A549 (cell line): ENCODE data around the gene TRIML1. TPM values are rescaled to one million over a fixed set of nuclear protein-coding genes. Genes with fewer than 3 reads are reported as not detected.
A peak's percentile ranks its signal among the peaks of the same experiment; 100 is the strongest.
"Not testable (repeated sequence)": the region's sequence is repeated elsewhere in the genome, so short reads cannot be mapped to it uniquely, and the experiment has no call there.

Source experiments
- ATAC-seq, 2 experiments: fragments of 200-7000 bp in 1 of 2; fragments of >200 bp in 1 of 2; cut with Nextera tagmentation in 1 of 2; cut with Tn5 transposase in 1 of 2; 3 replicates each; pipeline versions ENCODE4 v1.8.0 to v1.9.1; 2018 to 2020; ENCODE audit warnings: mild to moderate bottlenecking in 1 of 2, moderate library complexity in 1 of 2
- CTCF ChIA-PET: fragments of 300-600 bp; sonication (Branson Sonifier 250); formaldehyde crosslinking; extraction: SDS; loops from one replicate; lab custom pipeline; 2021; ENCODE audit warnings: antibody characterized with exemption, inconsistent platforms; lab: Yijun Ruan, JAX
- POLR2A ChIA-PET: fragments of 350-600 bp; formaldehyde crosslinking; extraction: SDS; loops from one replicate; lab custom pipeline; 2021; ENCODE audit warnings: antibody characterized with exemption, inconsistent platforms; lab: Yijun Ruan, JAX
- DNase-seq, 2 experiments: peaks; one replicate each; pipeline versions ENCODE4 v3.0.0 to v3.0.0-alpha.2; 2011 to 2016; ENCODE audit warnings: low read depth in 1 of 2, low spot score in 1 of 2
- FAIRE-seq: peaks from 2 replicates; lab custom pipeline; 2011; peaks lifted over from hg19 to GRCh38; lab: Jason Lieb, UNC
- H3K27ac ChIP-seq, 2 experiments: fragments of >200 bp; sonication (Bioruptor Twin); formaldehyde crosslinking; 3 replicates each; pipeline ENCODE4 v1.5.1; 2016 to 2017
- H3K4me1 ChIP-seq: fragments of >200 bp; sonication (Bioruptor Twin); formaldehyde crosslinking; 3 replicates; pipeline ENCODE4 v1.6.1; 2016
- H3K4me2 ChIP-seq: fragments of >200 bp; sonication (Bioruptor Twin); formaldehyde crosslinking; 3 replicates; pipeline ENCODE4 v1.6.1; 2016
- H3K4me3 ChIP-seq: fragments of >200 bp; sonication (Bioruptor Twin); formaldehyde crosslinking; 3 replicates; pipeline ENCODE4 v1.5.1; 2016
- H3K9me3 ChIP-seq: fragments of >200 bp; sonication (Bioruptor Twin); formaldehyde crosslinking; 3 replicates; pipeline ENCODE4 v1.6.1; 2016
- CBX8 ChIP-seq: fragments of 200-600 bp; sonication (generic); IDR thresholded peaks from 2 replicates; pipeline ENCODE4 v1.6.1; 2016
- CEBPB ChIP-seq, 2 experiments: fragments of >200 bp in 1 of 2; sonication (Bioruptor Twin) in 1 of 2; formaldehyde crosslinking in 1 of 2; IDR thresholded peaks; 2 replicates each; pipeline ENCODE4 v1.6.1; 2012 to 2016
- EHF ChIP-seq: fragments of 250-450 bp; sonication (Bioruptor Pico); IDR thresholded peaks from 2 replicates; pipeline ENCODE4 v1.5.0; 2020; ENCODE audit warnings: mild to moderate bottlenecking
- EHMT2 ChIP-seq: fragments of 200-600 bp; sonication (generic); IDR thresholded peaks from 2 replicates; pipeline ENCODE4 v1.6.1; 2016; ENCODE audit warnings: antibody characterized with exemption, low read depth, mild to moderate bottlenecking, moderate library complexity
- GATA3 ChIP-seq: IDR thresholded peaks from 2 replicates; pipeline ENCODE4 v1.6.1; 2012; ENCODE audit warnings: borderline replicate concordance
- HES2 ChIP-seq: fragments of >200 bp; sonication (Bioruptor Twin); formaldehyde crosslinking; IDR thresholded peaks from 2 replicates; pipeline ENCODE4 v1.6.1; 2016
- HEYL ChIP-seq: fragments of 250-450 bp; sonication (Bioruptor Pico); IDR thresholded peaks from 2 replicates; pipeline ENCODE4 v1.8.0; 2021; ENCODE audit warnings: mild to moderate bottlenecking, moderate library complexity
- HOXB5 ChIP-seq: fragments of 250-450 bp; sonication (Bioruptor Pico); IDR thresholded peaks from 2 replicates; pipeline ENCODE4 v1.5.0; 2020; ENCODE audit warnings: mild to moderate bottlenecking, moderate library complexity
- KDM1A ChIP-seq: fragments of 200-600 bp; sonication (generic); IDR thresholded peaks from 2 replicates; pipeline ENCODE4 v1.6.1; 2016; ENCODE audit warnings: low read depth, mild to moderate bottlenecking
- KDM5A ChIP-seq: fragments of 200-600 bp; sonication (generic); IDR thresholded peaks from 2 replicates; pipeline ENCODE4 v1.6.1; 2016; ENCODE audit warnings: antibody characterized with exemption, mild to moderate bottlenecking
- MAZ ChIP-seq: fragments of 150-350 bp; IDR thresholded peaks from 2 replicates; pipeline ENCODE4 v1.6.1; 2014; ENCODE audit warnings: antibody characterized with exemption, low read depth, low read length, borderline replicate concordance
- NFE2L2 ChIP-seq: fragments of 150-350 bp; conservative IDR thresholded peaks from 2 replicates; pipeline ENCODE4 v1.6.1; 2014; ENCODE audit warnings: low read length
- NR3C1 ChIP-seq: fragments of >200 bp; sonication (Bioruptor Twin); formaldehyde crosslinking; IDR thresholded peaks from 3 replicates; pipeline ENCODE4 v1.6.1; 2017
- RAD21 ChIP-seq, 2 experiments: fragments of >200 bp in 1 of 2; sonication (Bioruptor Twin) in 1 of 2; formaldehyde crosslinking in 1 of 2; IDR thresholded peaks in 1 of 2; conservative IDR thresholded peaks in 1 of 2; 2 replicates in 1 of 2; 3 replicates in 1 of 2; pipeline ENCODE4 v1.6.1; 2012 to 2018; ENCODE audit warnings: inconsistent platforms in 1 of 2
- RARB ChIP-seq: fragments of 250-450 bp; sonication (Bioruptor Pico); IDR thresholded peaks from 2 replicates; pipeline ENCODE4 v1.8.0; 2021; ENCODE audit warnings: mild to moderate bottlenecking, moderate library complexity
- RCOR1 ChIP-seq: fragments of 150-350 bp; IDR thresholded peaks from 2 replicates; pipeline ENCODE4 v1.6.1; 2014; ENCODE audit warnings: antibody characterized with exemption, low read length, low read depth
- REST ChIP-seq: fragments of 200-600 bp; sonication (generic); IDR thresholded peaks from 2 replicates; pipeline ENCODE4 v1.6.1; 2016; ENCODE audit warnings: antibody characterized with exemption, mild to moderate bottlenecking, moderate library complexity
- RFX5 ChIP-seq: fragments of 450-650 bp; IDR thresholded peaks from 2 replicates; pipeline ENCODE4 v1.7.1; 2014; ENCODE audit warnings: antibody characterized with exemption, mild to moderate bottlenecking, moderate library complexity
- SREBF2 ChIP-seq: fragments of 450-650 bp; IDR thresholded peaks from 2 replicates; pipeline ENCODE4 v1.6.1; 2014; ENCODE audit warnings: mild to moderate bottlenecking, moderate library complexity
- ZFP36 ChIP-seq: fragments of 450-650 bp; IDR thresholded peaks from 2 replicates; pipeline ENCODE4 v1.6.1; 2014; ENCODE audit warnings: borderline replicate concordance; ENCODE audit not compliant: partially characterized antibody
- ZNF302 ChIP-seq: fragments of 250-450 bp; sonication (Bioruptor Pico); IDR thresholded peaks from 2 replicates; pipeline ENCODE4 v1.9.0; 2021; ENCODE audit warnings: inconsistent platforms, mild to moderate bottlenecking, moderate library complexity
- WGBS: methylation state at CpG from one replicate; pipeline ENCODE4 v1.1.6; 2017; ENCODE audit errors: missing lambda C conversion rate; 5-methylcytosine and 5-hydroxymethylcytosine counted together
- polyA plus RNA-seq, 4 experiments: library from polyadenylated mRNA; depleted of rRNA in 3 of 4; stranded (reverse); fragments of >200 nt; fragmentation: RNase III in 1 of 4; extraction: RNeasy Plus Mini Kit Qiagen cat#74134 plus additional on column Dnase treatment in 1 of 4; gene quantifications; 2 replicates in 3 of 4; 3 replicates in 1 of 4; pipeline ENCODE4 v1.2.3, GENCODE V29; 2011 to 2017
- TF ChIP-seq, protein P1 (sequence below): fragments of 150-350 bp; IDR thresholded peaks from 2 replicates; pipeline ENCODE4 v1.6.1; 2014; ENCODE audit warnings: low read depth, mild to moderate bottlenecking, low read length
- TF ChIP-seq, protein P2 (sequence below): fragments of >200 bp; sonication (Bioruptor Twin); formaldehyde crosslinking; IDR thresholded peaks from 3 replicates; pipeline ENCODE4 v1.5.1; 2016
- TF ChIP-seq, protein P3 (sequence below): IDR thresholded peaks from 2 replicates; pipeline ENCODE4 v1.6.1; 2012

The TRIML1 gene
- polyA plus RNA-seq, 2 of the 4 experiments (the other 2 are of a cell fraction) = not detected

DNA sequence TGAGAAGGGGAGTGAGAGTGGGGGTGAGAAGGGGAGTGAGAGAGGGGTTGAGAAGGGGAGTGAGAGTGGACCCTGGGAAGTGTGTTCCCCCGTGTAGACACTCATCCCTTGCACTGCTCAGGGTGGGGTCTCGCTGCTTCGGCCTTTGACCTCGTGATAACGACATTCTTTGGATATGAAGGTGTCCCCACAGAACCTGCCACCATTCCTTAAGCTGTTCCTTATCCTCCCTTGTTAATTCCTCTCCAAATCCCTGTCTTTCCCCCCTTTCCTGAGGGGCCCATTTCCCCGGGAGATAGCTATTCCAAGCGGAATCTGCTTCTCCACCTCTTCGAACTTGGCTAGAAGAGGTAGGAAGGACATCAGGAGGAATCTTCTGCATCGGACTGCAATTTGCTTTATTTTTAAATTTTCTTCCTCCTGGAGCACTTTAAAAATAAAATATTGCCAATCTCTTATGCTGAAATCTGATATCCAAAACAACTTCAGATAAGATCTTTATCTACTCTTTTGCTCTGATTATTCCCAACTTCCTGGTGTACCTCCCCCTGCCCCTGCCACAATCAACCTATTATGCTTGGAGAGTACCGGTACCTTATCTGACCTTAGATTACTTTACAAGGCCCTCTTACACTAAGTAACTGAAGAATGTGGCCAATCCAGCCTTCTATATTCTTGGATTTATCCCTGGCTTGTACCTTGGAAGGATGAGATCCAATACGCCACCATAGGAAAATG lies 15.6 kb downstream of the TRIML1 start:
- CTCF ChIA-PET = no interaction called here
- peak; percentile 15 to 87 for DNase-seq

DNA sequence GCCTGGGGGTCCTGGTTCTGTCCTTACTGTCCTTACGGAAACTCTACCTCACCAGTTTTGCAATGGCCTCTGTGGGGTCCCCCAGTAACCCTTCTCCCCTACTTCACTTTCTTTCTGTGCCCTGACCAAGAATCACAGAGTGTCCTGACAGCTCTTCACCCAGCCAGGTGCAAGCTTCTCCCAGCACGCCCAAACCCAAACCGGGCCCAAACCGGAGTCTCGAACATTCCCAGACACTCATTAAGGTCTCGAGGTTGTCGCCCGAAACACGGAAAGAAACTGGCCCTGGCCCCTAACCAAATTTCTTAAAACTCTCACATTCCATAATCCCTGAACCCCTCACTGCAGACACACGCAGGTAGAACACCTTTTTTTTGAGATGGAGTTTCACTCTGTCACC lies 19.1 kb downstream of the TRIML1 start:
- POLR2A ChIA-PET = no interaction called here
- CTCF ChIA-PET = no interaction called here
- DNase-seq (no peak), ATAC-seq (no peak), FAIRE-seq (no peak)
- no peaks in the 10 kb centered on the region for H3K4me1 ChIP-seq
- no peak overlapping the region for H3K27ac ChIP-seq
- no peak for TF ChIP-seq HEYL (CRISPR knock-in tag)
- no peak for TF ChIP-seq RCOR1
- no peak for TF ChIP-seq ZFP36
- no peak for TF ChIP-seq KDM5A
- no peak for TF ChIP-seq HOXB5
- no peak for TF ChIP-seq ZNF302
- TF ChIP-seq EHF (CRISPR knock-in tag) = no peak
- TF ChIP-seq KDM1A = no peak
- TF ChIP-seq NFE2L2 = no peak
- TF ChIP-seq, protein P1, sequence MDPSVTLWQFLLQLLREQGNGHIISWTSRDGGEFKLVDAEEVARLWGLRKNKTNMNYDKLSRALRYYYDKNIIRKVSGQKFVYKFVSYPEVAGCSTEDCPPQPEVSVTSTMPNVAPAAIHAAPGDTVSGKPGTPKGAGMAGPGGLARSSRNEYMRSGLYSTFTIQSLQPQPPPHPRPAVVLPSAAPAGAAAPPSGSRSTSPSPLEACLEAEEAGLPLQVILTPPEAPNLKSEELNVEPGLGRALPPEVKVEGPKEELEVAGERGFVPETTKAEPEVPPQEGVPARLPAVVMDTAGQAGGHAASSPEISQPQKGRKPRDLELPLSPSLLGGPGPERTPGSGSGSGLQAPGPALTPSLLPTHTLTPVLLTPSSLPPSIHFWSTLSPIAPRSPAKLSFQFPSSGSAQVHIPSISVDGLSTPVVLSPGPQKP = no peak
- no peak for TF ChIP-seq HES2
- TF ChIP-seq CEBPB (IDR thresholded peaks at IDR 0.05) = no peak
- no peak for TF ChIP-seq RFX5
- no peak for TF ChIP-seq REST
- no peak for TF ChIP-seq NR3C1
- no peak for TF ChIP-seq RAD21 (conservative IDR thresholded peaks at IDR 0.05 in 1 of 2, IDR thresholded peaks at IDR 0.05 in 1 of 2)
- H3K4me2 ChIP-seq = no peak overlapping the region
- 93% methylated on average over 10 of the region's 10 CpGs for WGBS
- H3K4me3 ChIP-seq = no peak overlapping the region
- H3K9me3 ChIP-seq = no peaks in the 10 kb centered on the region

More for the DNA sequence above, 15.6 kb downstream of the TRIML1 start:
- H3K27ac ChIP-seq = peak overlapping the region; percentile 68 to 89
- H3K4me3 ChIP-seq = no peak overlapping the region
- POLR2A ChIA-PET = no interaction called here
- TF ChIP-seq CBX8 (no peak), SREBF2 (no peak), RARB (CRISPR knock-in tag) (no peak), MAZ (no peak), EHMT2 (no peak), CEBPB (IDR thresholded peaks at IDR 0.05) (peak in 1 of 2 experiments; percentile 38; a peak in 1 of 4 replicates), RCOR1 (no peak), GATA3 (peak; percentile 91), RAD21 (conservative IDR thresholded peaks at IDR 0.05 in 1 of 2, IDR thresholded peaks at IDR 0.05 in 1 of 2) (no peak)
- TF ChIP-seq, protein P2, sequence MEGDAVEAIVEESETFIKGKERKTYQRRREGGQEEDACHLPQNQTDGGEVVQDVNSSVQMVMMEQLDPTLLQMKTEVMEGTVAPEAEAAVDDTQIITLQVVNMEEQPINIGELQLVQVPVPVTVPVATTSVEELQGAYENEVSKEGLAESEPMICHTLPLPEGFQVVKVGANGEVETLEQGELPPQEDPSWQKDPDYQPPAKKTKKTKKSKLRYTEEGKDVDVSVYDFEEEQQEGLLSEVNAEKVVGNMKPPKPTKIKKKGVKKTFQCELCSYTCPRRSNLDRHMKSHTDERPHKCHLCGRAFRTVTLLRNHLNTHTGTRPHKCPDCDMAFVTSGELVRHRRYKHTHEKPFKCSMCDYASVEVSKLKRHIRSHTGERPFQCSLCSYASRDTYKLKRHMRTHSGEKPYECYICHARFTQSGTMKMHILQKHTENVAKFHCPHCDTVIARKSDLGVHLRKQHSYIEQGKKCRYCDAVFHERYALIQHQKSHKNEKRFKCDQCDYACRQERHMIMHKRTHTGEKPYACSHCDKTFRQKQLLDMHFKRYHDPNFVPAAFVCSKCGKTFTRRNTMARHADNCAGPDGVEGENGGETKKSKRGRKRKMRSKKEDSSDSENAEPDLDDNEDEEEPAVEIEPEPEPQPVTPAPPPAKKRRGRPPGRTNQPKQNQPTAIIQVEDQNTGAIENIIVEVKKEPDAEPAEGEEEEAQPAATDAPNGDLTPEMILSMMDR = no peak
- TF ChIP-seq, protein P3, sequence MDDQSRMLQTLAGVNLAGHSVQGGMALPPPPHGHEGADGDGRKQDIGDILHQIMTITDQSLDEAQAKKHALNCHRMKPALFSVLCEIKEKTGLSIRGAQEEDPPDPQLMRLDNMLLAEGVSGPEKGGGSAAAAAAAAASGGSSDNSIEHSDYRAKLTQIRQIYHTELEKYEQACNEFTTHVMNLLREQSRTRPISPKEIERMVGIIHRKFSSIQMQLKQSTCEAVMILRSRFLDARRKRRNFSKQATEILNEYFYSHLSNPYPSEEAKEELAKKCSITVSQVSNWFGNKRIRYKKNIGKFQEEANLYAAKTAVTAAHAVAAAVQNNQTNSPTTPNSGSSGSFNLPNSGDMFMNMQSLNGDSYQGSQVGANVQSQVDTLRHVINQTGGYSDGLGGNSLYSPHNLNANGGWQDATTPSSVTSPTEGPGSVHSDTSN = no peak
- FAIRE-seq (no peak), ATAC-seq (peak; percentile 91 to 97)
- 5% methylated on average over 11 of the region's 11 CpGs for WGBS
- no peaks in the 10 kb centered on the region for H3K4me1 ChIP-seq
- H3K9me3 ChIP-seq = no peaks in the 10 kb centered on the region
- H3K4me2 ChIP-seq = peak overlapping the region; percentile 62

GRCh38 chr4:188159513-188160226 lies 20.4 kb downstream of the TRIML1 start:
- WGBS = 89% methylated on average over 33 of the region's 40 CpGs
- peak overlapping the region in 1 of 2 experiments; percentile 60; a peak in 2 of 6 replicates for H3K27ac ChIP-seq
- DNase-seq, H3K9me3 ChIP-seq, FAIRE-seq, ATAC-seq, H3K4me1 ChIP-seq, POLR2A ChIA-PET, CTCF ChIA-PET, H3K4me3 ChIP-seq, H3K4me2 ChIP-seq: not testable (repeated sequence)
